Right lobe of liver (tissue), 6 donors: ENCODE results near the gene RBBP5. TPM values are rescaled to one million over a fixed set of nuclear protein-coding genes. Genes with fewer than 3 reads are reported as not detected.

Source experiments
- ATAC-seq, 4 donors: fragments of 200-7000 bp; cut with Tn5 transposase; one replicate each; pipeline ENCODE4 v1.9.1; 2020; ENCODE audit warnings: mild to moderate bottlenecking in 4 of 4, moderate library complexity in 4 of 4
- DNase-seq, 3 donors: peaks; one replicate each; pipeline ENCODE4 v3.0.0-alpha.2; 2020
- H3K27ac ChIP-seq, 3 donors: fragments of 200-600 bp; one replicate each; pipeline ENCODE4 v1.8.0; 2022
- H3K27me3 ChIP-seq, 2 donors: fragments of 200-600 bp; one replicate each; pipeline ENCODE4 v1.8.0; 2022
- H3K36me3 ChIP-seq, 4 donors: fragments of 200-600 bp; sonication (generic) in 1 of 4; one replicate each; pipeline versions ENCODE4 v1.5.1 to v1.8.0; 2017 to 2022; ENCODE audit warnings: control low read depth in 1 of 4
- H3K4me1 ChIP-seq, 4 donors: fragments of 200-600 bp; sonication (generic) in 1 of 4; one replicate each; pipeline versions ENCODE4 v1.5.1 to v1.8.0; 2017 to 2022; ENCODE audit warnings: control low read depth in 1 of 4
- H3K4me3 ChIP-seq, 3 donors: fragments of 200-600 bp; one replicate each; pipeline ENCODE4 v1.8.0; 2022
- H3K9me3 ChIP-seq, 4 donors: fragments of 200-600 bp; sonication (generic) in 1 of 4; one replicate each; pipeline versions ENCODE4 v1.5.1 to v1.8.0; 2017 to 2022; ENCODE audit warnings: control low read depth in 1 of 4
- POLR2A ChIP-seq: fragments of 450-650 bp; IDR thresholded peaks from one replicate; pipeline ENCODE4 v1.6.1; 2017; ENCODE audit warnings: antibody characterized with exemption, mild to moderate bottlenecking
- WGBS: methylation state at CpG from one replicate; pipeline ENCODE4 v1.1.6; 2018; ENCODE audit warnings: low coverage, low lambda C conversion rate; ENCODE audit not compliant: insufficient coverage; ENCODE audit errors: missing lambda C conversion rate; 5-methylcytosine and 5-hydroxymethylcytosine counted together
- intact Hi-C, 2 donors: fragments of 100-400 bp; cut with DNase I; formaldehyde crosslinking; loops; one replicate each; pipeline versions ENCODE4 v1.11.2 to v1.14.1; 2022
- total RNA-seq, 6 experiments: library from RNA; depleted of rRNA in 2 of 6; stranded (reverse); fragments of >200 nt in 2 of 6; fragmentation: NEBNext Ultra II Directional in 3 of 6; extraction: Animal tissue kit (Norgen Biotek cat#: 25700) in 3 of 6; gene quantifications; one replicate each; pipeline versions ENCODE4 v1.1.0 to v1.2.4, GENCODE V29; 2016 to 2023
- TF ChIP-seq, protein P1 (sequence below), 4 donors: fragments of 200-600 bp in 3 of 4; fragments of 450-650 bp in 1 of 4; IDR thresholded peaks; one replicate each; pipeline versions ENCODE4 v1.5.1 to v1.8.0; 2016 to 2022; ENCODE audit warnings: antibody characterized with exemption in 4 of 4, mild to moderate bottlenecking in 2 of 4
- donor health status: DM: no; HTN: yes; CAD: no.
- donor health status: DM: no; HTN: no; CAD: no.
- donor health status: DM: no; HTN: no; CAD: no.
- donor health status: DM: no; HTN: yes; CAD: no.
- donor health status: DM: no; HTN: yes; CAD: no.

The RBBP5 gene
- total RNA-seq, 6 experiments from 2014 or later: 8.7 to 12.3 (median 10.0) TPM

DNA sequence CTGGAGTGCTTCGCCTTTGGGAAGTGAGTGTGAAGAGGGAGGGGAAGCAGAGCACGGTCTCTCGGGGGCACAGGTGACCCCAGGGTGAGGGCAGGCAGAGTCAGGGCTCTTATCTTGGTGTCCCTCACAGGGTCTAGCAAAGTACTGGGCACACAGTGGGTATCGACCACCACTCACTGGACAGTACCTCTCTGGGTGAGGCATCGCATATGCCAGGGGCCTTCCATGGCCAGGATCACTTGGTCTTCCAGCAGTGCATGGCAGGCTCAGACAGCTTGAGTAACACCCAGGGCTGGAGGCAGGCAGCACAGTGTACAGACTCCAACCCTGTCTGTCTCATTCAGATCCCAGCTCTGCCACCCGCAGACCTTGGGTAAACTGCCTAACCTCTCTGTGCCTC lies 62.1 kb downstream of the RBBP5 start:
- DNase-seq (no peak), ATAC-seq (no peak)
- H3K27ac ChIP-seq: no peak overlapping the region
- TF ChIP-seq, protein P1, sequence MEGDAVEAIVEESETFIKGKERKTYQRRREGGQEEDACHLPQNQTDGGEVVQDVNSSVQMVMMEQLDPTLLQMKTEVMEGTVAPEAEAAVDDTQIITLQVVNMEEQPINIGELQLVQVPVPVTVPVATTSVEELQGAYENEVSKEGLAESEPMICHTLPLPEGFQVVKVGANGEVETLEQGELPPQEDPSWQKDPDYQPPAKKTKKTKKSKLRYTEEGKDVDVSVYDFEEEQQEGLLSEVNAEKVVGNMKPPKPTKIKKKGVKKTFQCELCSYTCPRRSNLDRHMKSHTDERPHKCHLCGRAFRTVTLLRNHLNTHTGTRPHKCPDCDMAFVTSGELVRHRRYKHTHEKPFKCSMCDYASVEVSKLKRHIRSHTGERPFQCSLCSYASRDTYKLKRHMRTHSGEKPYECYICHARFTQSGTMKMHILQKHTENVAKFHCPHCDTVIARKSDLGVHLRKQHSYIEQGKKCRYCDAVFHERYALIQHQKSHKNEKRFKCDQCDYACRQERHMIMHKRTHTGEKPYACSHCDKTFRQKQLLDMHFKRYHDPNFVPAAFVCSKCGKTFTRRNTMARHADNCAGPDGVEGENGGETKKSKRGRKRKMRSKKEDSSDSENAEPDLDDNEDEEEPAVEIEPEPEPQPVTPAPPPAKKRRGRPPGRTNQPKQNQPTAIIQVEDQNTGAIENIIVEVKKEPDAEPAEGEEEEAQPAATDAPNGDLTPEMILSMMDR (IDR thresholded peaks at IDR 0.05): no peak
- TF ChIP-seq POLR2A: no peak
- H3K36me3 ChIP-seq: no peaks in the 10 kb centered on the region
- 100% methylated on average over 1 of the region's 6 CpGs for WGBS
- H3K27me3 ChIP-seq: no peaks in the 10 kb centered on the region
- H3K4me1 ChIP-seq: no peaks in the 10 kb centered on the region
- H3K9me3 ChIP-seq: no peaks in the 10 kb centered on the region
- no peak overlapping the region for H3K4me3 ChIP-seq
- intact Hi-C loops: loop anchor here (5.0 to 10.0 kb wide), 2 partner anchors 72 to 195 kb away; no protein-coding TSS in a partner anchor

DNA sequence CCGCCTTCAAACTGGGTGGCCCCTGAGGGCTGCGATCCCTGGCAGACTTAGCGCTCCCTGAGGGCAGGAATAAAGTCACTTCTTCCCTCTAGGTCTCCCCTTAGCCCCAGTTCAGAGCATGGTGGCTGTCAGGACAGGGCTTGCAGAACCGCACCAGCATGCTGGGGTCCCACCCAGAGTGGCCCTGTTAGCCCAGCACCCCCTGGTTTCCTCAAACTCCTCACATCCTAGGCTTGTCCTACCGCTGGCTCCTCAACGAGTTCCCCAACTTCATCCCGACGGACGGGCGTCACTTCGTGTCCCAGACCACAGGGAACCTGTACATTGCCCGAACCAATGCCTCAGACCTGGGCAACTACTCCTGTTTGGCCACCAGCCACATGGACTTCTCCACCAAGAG lies 62.9 kb downstream of the RBBP5 start:
- Histone ChIP-seq H3K36me3 (no peaks in the 10 kb centered on the region), H3K9me3 (no peaks in the 10 kb centered on the region), H3K27ac (no peak overlapping the region), H3K27me3 (no peaks in the 10 kb centered on the region), H3K4me3 (no peak overlapping the region), H3K4me1 (no peaks in the 10 kb centered on the region)
- DNase-seq: no peak
- WGBS: 60% methylated on average over 1 of the region's 12 CpGs
- no peak for ATAC-seq
- TF ChIP-seq, protein P1 (IDR thresholded peaks at IDR 0.05): no peak
- TF ChIP-seq POLR2A: no peak
- intact Hi-C loops: no loop called here

DNA sequence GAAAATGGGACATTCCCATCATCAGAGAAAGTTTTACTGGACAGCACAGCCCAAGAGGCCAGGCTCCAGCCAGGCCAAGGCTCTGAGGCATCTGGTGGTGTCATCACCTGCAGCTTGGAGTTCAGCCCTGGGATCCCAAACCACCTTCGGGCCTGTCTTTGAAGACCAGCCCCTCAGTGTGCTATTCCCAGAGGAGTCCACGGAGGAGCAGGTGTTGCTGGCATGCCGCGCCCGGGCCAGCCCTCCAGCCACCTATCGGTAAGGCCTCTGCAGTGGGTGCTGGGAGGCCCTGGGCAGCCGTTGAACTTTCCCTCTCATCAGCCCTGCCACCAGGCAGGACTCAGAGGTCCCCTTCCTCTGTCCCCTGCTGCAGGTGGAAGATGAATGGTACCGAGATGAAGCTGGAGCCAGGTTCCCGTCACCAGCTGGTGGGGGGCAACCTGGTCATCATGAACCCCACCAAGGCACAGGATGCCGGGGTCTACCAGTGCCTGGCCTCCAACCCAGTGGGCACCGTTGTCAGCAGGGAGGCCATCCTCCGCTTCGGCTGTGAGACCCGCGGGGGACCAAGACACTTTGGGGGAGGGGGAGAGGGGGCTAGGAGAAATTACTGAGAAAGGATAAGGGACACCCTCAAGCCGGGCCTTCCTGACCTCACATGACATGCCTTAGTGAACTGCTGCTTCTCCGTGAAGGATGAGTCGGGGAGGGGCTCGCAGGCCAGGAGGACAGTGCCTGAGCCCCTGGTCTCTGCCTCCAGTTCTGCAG lies 63.8 kb downstream of the RBBP5 start:
- Histone ChIP-seq H3K4me1 (no peaks in the 10 kb centered on the region), H3K4me3 (no peak overlapping the region), H3K9me3 (no peaks in the 10 kb centered on the region), H3K27me3 (no peaks in the 10 kb centered on the region), H3K36me3 (no peaks in the 10 kb centered on the region), H3K27ac (no peak overlapping the region)
- TF ChIP-seq, protein P1 (IDR thresholded peaks at IDR 0.05): no peak
- no peak for TF ChIP-seq POLR2A
- intact Hi-C loops: no loop called here
- ATAC-seq: no peak
- WGBS: 93% methylated on average over 6 of the region's 19 CpGs
- no peak for DNase-seq

DNA sequence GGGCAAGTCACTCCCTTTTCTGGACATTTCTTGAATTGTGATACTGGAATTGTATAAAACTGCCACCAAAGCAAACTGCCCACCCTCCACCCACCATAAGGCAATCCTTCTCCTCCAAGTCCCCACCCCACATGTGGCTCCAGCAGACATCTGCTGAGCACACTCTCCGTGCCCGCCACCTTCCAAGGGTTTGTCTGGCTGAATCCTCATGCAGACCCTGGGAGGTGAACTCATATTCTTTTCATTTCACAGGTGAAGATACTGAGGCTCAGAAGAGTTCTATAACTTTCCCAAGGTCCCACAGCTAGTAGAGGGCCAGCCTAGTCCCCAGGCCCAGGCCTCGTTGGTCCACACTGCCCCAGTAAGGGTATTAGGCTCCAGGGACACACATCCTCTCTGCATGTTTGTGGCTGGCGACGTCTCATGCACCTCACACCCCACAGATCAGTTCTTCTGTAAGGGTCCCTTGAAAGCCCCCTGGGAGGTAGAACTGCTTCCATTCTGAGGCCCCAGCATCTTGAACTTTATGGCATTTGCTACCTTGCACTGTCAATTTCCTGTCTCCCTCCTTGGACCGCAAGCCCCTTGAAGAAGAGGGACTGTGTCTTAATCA lies 64.7 kb downstream of the RBBP5 start:
- Histone ChIP-seq H3K9me3 (no peaks in the 10 kb centered on the region), H3K27ac (no peak overlapping the region), H3K4me3 (no peak overlapping the region), H3K27me3 (no peaks in the 10 kb centered on the region), H3K4me1 (no peaks in the 10 kb centered on the region), H3K36me3 (no peaks in the 10 kb centered on the region)
- DNase-seq (no peak), ATAC-seq (no peak)
- WGBS: 100% methylated on average over 3 of the region's 6 CpGs
- intact Hi-C loops: no loop called here
- no peak for TF ChIP-seq POLR2A
- TF ChIP-seq, protein P1 (IDR thresholded peaks at IDR 0.05): no peak
